NCI-H1092 treated with DMSO at 0.1 percent for 48 hours (cell line): ENCODE data around the gene DNER.
A peak's percentile ranks its signal among the peaks of the same experiment; 100 is the strongest.
"Not testable (repeated sequence)": the region's sequence is repeated elsewhere in the genome, so short reads cannot be mapped to it uniquely, and the experiment has no call there.

Experiments used
- DNase-seq: peaks from one replicate; lab custom pipeline; 2025; lab: John Stamatoyannopoulos, UW

DNER gene, protein sequence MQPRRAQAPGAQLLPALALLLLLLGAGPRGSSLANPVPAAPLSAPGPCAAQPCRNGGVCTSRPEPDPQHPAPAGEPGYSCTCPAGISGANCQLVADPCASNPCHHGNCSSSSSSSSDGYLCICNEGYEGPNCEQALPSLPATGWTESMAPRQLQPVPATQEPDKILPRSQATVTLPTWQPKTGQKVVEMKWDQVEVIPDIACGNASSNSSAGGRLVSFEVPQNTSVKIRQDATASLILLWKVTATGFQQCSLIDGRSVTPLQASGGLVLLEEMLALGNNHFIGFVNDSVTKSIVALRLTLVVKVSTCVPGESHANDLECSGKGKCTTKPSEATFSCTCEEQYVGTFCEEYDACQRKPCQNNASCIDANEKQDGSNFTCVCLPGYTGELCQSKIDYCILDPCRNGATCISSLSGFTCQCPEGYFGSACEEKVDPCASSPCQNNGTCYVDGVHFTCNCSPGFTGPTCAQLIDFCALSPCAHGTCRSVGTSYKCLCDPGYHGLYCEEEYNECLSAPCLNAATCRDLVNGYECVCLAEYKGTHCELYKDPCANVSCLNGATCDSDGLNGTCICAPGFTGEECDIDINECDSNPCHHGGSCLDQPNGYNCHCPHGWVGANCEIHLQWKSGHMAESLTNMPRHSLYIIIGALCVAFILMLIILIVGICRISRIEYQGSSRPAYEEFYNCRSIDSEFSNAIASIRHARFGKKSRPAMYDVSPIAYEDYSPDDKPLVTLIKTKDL

GRCh38 chr2:229714080-229714735, at the start of gene DNER:
Gene DNER (minus strand): TSS chr2:229714555. CDS start chr2:229714423, 132 bp downstream.
- DNase-seq = peak; percentile 48

GRCh38 chr2:229761663-229762062, 47.3 kb upstream of the DNER start:
- no peak for DNase-seq

DNA sequence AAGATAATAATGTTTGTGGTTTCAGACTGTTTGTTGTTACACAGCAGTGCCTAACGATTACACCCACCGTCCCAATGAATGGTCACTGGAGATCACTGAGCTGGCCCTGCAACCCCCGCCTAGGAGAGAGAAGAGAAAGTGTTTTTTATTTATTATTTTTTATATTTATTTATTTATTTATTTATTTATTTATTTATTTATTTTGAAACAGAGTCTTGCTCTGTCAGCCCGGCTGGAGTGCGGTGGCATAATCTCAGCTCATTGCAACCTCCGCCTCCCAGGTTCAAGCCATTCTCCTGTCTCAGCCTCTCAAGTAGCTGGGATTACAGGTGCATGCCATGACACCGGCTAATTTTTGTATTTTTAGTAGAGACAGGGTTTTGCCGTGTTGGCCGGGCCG, 43.1 kb upstream of the DNER start:
- DNase-seq = not testable (repeated sequence)

DNA sequence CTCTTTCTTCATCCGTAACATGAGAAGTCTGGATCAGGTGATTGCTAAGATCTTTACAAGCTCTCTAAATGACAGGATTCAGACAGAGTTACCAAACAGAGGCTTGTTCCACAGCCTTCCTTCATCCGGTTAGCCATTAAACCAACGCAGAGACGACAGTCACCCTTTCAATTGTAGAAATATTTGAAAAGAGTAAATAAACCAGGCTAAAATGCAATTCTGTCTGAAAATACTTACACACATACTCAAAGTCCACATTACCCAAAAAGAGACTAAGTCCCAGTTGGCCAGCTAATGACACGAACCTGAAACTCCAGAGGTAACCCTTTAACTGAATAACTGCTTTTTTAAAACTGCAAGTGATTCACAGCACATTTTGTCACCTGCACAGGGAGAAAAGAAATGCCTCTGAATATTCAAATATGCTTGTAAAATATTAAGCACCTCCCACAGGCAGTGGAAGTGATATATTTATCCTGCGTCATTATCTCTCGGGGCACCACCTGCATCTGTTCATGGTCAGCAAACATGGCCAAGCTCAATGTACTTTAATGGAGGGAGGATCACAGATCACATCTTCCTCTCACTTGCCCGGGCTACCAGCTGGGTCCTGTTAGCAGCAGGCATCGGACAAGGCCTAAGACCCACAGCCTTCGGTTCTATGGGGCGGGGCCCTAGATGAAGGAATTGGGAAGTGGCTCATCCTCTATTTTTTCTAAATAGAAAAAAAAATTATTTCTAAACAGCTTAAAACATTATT, 38.8 kb upstream of the DNER start:
- no peak for DNase-seq

GRCh38 chr2:229749779-229750178, 35.4 kb upstream of the DNER start:
- no peak for DNase-seq

GRCh38 chr2:229748950-229749349, 34.6 kb upstream of the DNER start:
- no peak for DNase-seq

GRCh38 chr2:229742691-229743090, 28.3 kb upstream of the DNER start:
- DNase-seq = not testable (repeated sequence)

- no peak for DNase-seq
Measured at GRCh38 chr2:229740279-229740678, 25.9 kb upstream of the DNER start.

GRCh38 chr2:229738024-229738625, 23.8 kb upstream of the DNER start:
- no peak for DNase-seq

GRCh38 chr2:229734410-229734809, 20.1 kb upstream of the DNER start:
- no peak for DNase-seq

- DNase-seq = no peak
Measured at GRCh38 chr2:229733611-229734245, 19.4 kb upstream of the DNER start.

- no peak for DNase-seq
Measured at GRCh38 chr2:229732897-229733296, 18.5 kb upstream of the DNER start.

DNA sequence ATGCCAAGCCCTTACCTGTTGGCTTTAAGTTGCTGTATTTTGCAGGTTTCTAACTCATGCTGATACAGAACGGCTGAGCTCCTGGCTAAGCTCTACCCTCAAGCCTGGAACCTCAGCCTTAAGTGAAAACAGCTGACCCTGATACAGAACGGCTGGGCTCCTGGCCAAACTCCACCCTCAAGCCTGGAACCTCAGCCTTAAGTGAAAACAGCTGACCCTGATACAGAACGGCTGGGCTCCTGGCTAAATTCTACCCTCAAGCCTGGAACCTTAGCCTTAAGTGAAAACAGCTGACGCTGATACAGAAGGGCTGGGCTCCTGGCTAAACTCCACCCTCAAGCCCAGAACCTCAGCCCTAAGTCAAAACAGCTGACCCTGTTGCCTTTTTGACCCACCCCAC, 17.6 kb upstream of the DNER start:
- no peak for DNase-seq

DNA sequence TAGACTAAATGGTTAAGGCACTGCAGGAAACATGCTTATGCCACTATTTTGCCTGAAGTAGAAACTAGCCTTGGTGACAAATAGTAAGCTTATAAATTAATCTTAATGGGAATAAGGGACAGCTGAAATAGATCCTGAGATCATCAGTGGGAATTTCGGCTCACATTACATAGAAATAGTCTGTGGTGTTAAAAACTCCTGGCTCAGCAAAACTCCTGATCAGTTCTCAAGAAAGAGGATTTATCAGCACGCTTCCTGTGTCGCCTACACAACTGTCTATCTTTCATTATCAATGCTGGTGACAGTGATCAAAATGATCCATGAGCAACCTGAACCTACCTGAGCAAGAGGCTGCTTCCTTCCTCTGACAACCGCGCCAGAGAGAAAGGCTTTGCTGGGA, 17.0 kb upstream of the DNER start:
- DNase-seq = no peak

- no peak for DNase-seq
Measured at GRCh38 chr2:229728370-229728769, 14.0 kb upstream of the DNER start.

- DNase-seq = no peak
Measured at GRCh38 chr2:229726643-229727042, 12.3 kb upstream of the DNER start.

- DNase-seq = no peak
Measured at GRCh38 chr2:229725716-229726574, 11.6 kb upstream of the DNER start.

DNA sequence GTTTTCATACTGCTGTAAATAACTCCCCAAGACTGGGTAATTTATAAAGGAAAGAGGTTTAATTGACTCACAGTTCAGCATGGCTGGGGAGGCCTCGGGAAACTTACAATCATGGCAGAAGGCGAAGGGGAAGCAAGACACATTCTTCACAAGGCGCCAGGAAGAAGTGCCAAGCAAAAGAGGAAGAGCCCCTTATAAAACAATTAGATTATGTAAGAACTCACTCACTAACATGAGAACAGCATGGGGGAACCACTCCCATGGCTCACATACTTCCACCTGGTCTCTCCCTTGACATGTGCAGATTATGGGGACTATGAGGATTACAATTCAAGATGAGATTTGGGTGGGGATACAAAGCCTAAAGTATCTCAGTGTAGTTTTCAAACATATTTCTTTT, 8.8 kb upstream of the DNER start:
- not testable (repeated sequence) for DNase-seq

GRCh38 chr2:229719926-229720647, 5.7 kb upstream of the DNER start:
- no peak for DNase-seq

- no peak for DNase-seq
Measured at GRCh38 chr2:229718057-229718456, 3.7 kb upstream of the DNER start.
